Tibial nerve (tissue), 4 donors: ENCODE measurements around the gene NAA50. TPM values are rescaled to one million over a fixed set of nuclear protein-coding genes. Genes with fewer than 3 reads are reported as not detected.

Source experiments
- DNase-seq, 2 donors: peaks; one replicate each; pipeline ENCODE4 v3.0.0-alpha.2; 2019; ENCODE audit warnings: low spot score in 2 of 2
- H3K27ac ChIP-seq, 4 donors: fragments of 200-600 bp; sonication (generic) in 3 of 4; one replicate each; pipeline ENCODE4 v1.5.1; 2017 to 2019; ENCODE audit warnings: mild to moderate bottlenecking in 1 of 4
- H3K27me3 ChIP-seq, 2 donors: fragments of 200-600 bp; sonication (generic) in 1 of 2; one replicate each; pipeline versions ENCODE4 v1.5.1 to v1.6.0; 2017 to 2019
- H3K36me3 ChIP-seq, 3 donors: fragments of 200-600 bp; sonication (generic); one replicate each; pipeline ENCODE4 v1.5.1; 2018 to 2019
- H3K4me1 ChIP-seq, 4 donors: fragments of 200-600 bp; sonication (generic) in 3 of 4; one replicate each; pipeline ENCODE4 v1.5.1; 2017 to 2019
- H3K4me3 ChIP-seq, 4 donors: fragments of 200-600 bp; sonication (generic) in 3 of 4; one replicate each; pipeline ENCODE4 v1.5.1; 2017 to 2019; ENCODE audit warnings: mild to moderate bottlenecking in 1 of 4, moderate library complexity in 1 of 4
- H3K9me3 ChIP-seq, 4 donors: fragments of 200-600 bp; sonication (generic) in 3 of 4; one replicate each; pipeline ENCODE4 v1.5.1; 2017 to 2019
- EP300 ChIP-seq, 2 donors: sonication (generic); formaldehyde crosslinking; IDR thresholded peaks; one replicate each; pipeline ENCODE4 v1.6.1; 2017; ENCODE audit warnings: antibody characterized with exemption in 2 of 2, mild to moderate bottlenecking in 1 of 2
- POLR2A ChIP-seq, 2 donors: fragments of 450-650 bp; IDR thresholded peaks; one replicate each; pipeline ENCODE4 v1.6.1; 2017; ENCODE audit warnings: antibody characterized with exemption in 2 of 2, mild to moderate bottlenecking in 2 of 2, moderate library complexity in 2 of 2
- WGBS, 2 donors: methylation state at CpG; one replicate each; pipeline ENCODE4 v1.1.5; 2018; 5-methylcytosine and 5-hydroxymethylcytosine counted together
- total RNA-seq, 4 donors: library from RNA; depleted of rRNA; stranded (reverse); fragments of >200 nt; gene quantifications; one replicate each; pipeline ENCODE4 v1.1.0, GENCODE V29; 2016
- TF ChIP-seq, protein P1 (sequence below), 5 experiments: fragments of 200-600 bp in 3 of 5; fragments of 450-650 bp in 2 of 5; sonication (generic) in 3 of 5; IDR thresholded peaks; one replicate each; pipeline ENCODE4 v1.5.1; 2016 to 2019; ENCODE audit warnings: antibody characterized with exemption in 5 of 5, mild to moderate bottlenecking in 3 of 5, moderate library complexity in 2 of 5

NAA50 gene
- total RNA-seq, 4 donors from 2014 or later = 80.7 to 101 (median 89.0) TPM

DNA sequence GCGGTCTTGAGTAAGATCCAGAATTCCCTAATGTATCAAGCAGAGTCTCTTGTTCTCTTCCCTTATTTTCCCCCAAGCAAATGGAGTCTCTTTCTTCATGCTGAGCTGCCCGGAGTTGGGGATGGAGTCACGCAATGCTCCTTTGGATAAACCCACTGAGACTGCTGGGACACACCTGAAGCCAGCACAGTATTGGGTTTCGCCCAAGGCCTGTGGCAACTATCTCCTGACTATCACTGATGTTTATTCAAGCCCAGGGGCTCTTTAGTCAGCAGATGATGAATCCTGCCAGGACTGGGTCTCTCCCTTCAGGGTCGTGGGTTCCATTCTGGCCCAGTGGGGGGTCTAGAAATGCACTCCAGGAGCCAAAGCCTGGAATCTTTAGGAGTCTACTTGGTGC, 60.9 kb downstream of the NAA50 start:
- WGBS, 2 donors = 95 to 100% methylated on average over 4 to 5 of the region's 5 CpGs
- no peak for DNase-seq
- no peak overlapping the region for H3K4me3 ChIP-seq
- H3K27me3 ChIP-seq = no peaks in the 10 kb centered on the region
- no peak overlapping the region for H3K27ac ChIP-seq
- peaks cover 0 to 14% (median 0%) of the 10 kb centered on the region in 4 donors for H3K9me3 ChIP-seq
- peaks cover 0 to 9% (median 0%) of the 10 kb centered on the region in 3 donors for H3K36me3 ChIP-seq
- TF ChIP-seq, protein P1, sequence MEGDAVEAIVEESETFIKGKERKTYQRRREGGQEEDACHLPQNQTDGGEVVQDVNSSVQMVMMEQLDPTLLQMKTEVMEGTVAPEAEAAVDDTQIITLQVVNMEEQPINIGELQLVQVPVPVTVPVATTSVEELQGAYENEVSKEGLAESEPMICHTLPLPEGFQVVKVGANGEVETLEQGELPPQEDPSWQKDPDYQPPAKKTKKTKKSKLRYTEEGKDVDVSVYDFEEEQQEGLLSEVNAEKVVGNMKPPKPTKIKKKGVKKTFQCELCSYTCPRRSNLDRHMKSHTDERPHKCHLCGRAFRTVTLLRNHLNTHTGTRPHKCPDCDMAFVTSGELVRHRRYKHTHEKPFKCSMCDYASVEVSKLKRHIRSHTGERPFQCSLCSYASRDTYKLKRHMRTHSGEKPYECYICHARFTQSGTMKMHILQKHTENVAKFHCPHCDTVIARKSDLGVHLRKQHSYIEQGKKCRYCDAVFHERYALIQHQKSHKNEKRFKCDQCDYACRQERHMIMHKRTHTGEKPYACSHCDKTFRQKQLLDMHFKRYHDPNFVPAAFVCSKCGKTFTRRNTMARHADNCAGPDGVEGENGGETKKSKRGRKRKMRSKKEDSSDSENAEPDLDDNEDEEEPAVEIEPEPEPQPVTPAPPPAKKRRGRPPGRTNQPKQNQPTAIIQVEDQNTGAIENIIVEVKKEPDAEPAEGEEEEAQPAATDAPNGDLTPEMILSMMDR (IDR thresholded peaks at IDR 0.05) = no peak
- H3K4me1 ChIP-seq = peaks cover 0 to 8% (median 0%) of the 10 kb centered on the region in 4 donors

- no peak for DNase-seq
- TF ChIP-seq POLR2A (IDR thresholded peaks at IDR 0.05) = no peak
- TF ChIP-seq EP300 (IDR thresholded peaks at IDR 0.05) = no peak
- TF ChIP-seq, protein P1 (IDR thresholded peaks at IDR 0.05) = no peak
- H3K9me3 ChIP-seq = peaks cover 0 to 14% (median 0%) of the 10 kb centered on the region in 4 donors
- H3K4me3 ChIP-seq = no peak overlapping the region
- no peaks in the 10 kb centered on the region for H3K27me3 ChIP-seq
- WGBS, 2 donors = 93 to 95% methylated on average over 3 of the region's 3 CpGs
- H3K36me3 ChIP-seq = peaks cover 0 to 9% (median 0%) of the 10 kb centered on the region in 3 donors
- H3K4me1 ChIP-seq = peaks cover 0 to 8% (median 0%) of the 10 kb centered on the region in 4 donors
- H3K27ac ChIP-seq = no peak overlapping the region
Observed at GRCh38 chr3:113684271-113684819, 61.7 kb downstream of the NAA50 start.

GRCh38 chr3:113678773-113679172, 67.3 kb downstream of the NAA50 start:
- no peak for DNase-seq
- Histone ChIP-seq H3K9me3 (no peaks in the 10 kb centered on the region), H3K27me3 (no peaks in the 10 kb centered on the region), H3K4me3 (no peak overlapping the region), H3K27ac (no peak overlapping the region), H3K4me1 (no peaks in the 10 kb centered on the region), H3K36me3 (peaks cover 0 to 32% (median 0%) of the 10 kb centered on the region in 3 donors)
- TF ChIP-seq, protein P1 (IDR thresholded peaks at IDR 0.05) = no peak
- TF ChIP-seq POLR2A (IDR thresholded peaks at IDR 0.05) (no peak), EP300 (IDR thresholded peaks at IDR 0.05) (no peak)
- whole genome bisulfite sequencing, 2 donors = 95 to 99% methylated on average over 4 of the region's 4 CpGs

DNA sequence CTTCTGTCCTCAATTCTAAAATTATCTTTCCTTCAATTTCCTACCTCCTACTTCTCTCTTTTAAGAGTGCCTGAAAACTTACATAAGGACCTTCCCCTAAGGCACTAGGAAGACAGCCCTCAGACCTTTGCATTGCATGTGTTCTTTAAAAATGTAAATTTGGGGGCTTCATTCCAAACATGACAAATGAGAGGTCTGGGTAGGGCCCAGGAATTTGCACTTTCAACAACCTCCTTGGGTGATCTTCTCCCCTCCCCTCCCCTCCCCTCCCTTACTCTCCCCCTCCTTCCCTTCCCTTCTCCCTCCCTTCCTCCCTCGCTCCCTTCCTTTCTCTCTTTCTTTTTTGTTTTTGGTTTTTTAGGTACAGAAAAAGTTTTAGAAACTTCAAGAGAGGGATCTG, 68.3 kb downstream of the NAA50 start:
- H3K9me3 ChIP-seq = no peaks in the 10 kb centered on the region
- no peak for DNase-seq
- no peaks in the 10 kb centered on the region for H3K27me3 ChIP-seq
- TF ChIP-seq EP300 (IDR thresholded peaks at IDR 0.05) = no peak
- TF ChIP-seq POLR2A (IDR thresholded peaks at IDR 0.05) = no peak
- TF ChIP-seq, protein P1 (IDR thresholded peaks at IDR 0.05) = no peak
- no peak overlapping the region for H3K4me3 ChIP-seq
- WGBS, 2 donors = 75 to 92% methylated on average over 1 of the region's 1 CpG
- H3K27ac ChIP-seq = no peak overlapping the region
- peaks cover 0 to 42% (median 0%) of the 10 kb centered on the region in 3 donors for H3K36me3 ChIP-seq
- H3K4me1 ChIP-seq = no peaks in the 10 kb centered on the region

DNA sequence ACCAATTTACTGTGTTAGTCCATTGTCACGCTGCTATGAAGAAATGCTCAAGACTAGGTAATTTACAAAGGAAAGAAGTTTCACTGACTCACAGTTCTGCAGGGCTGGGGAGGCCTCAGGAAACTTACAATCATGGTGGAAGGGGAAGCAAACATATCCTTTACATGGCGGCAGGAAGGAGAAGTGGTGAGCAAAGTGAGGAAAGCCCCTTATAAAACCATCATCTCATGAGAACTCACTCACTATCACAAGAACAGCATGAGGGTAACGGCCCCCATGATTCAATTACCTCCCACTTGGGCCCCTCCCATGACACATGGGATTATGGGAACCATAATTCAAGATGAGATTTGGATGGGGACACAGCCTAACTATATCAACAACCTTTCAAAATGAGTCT, 69.8 kb downstream of the NAA50 start:
- DNase-seq = no peak
- Histone ChIP-seq H3K4me1 (no peaks in the 10 kb centered on the region), H3K27me3 (no peaks in the 10 kb centered on the region), H3K9me3 (no peaks in the 10 kb centered on the region), H3K27ac (no peak overlapping the region), H3K36me3 (peaks cover 0 to 52% (median 0%) of the 10 kb centered on the region in 3 donors), H3K4me3 (no peak overlapping the region)
- no peak for TF ChIP-seq POLR2A (IDR thresholded peaks at IDR 0.05)
- no peak for TF ChIP-seq EP300 (IDR thresholded peaks at IDR 0.05)
- TF ChIP-seq, protein P1 (IDR thresholded peaks at IDR 0.05) = no peak
- WGBS, 2 donors = 93 to 94% methylated on average over 3 of the region's 3 CpGs
